ENCODE data around the gene SLC22A25. TPM values are rescaled to one million over a fixed set of nuclear protein-coding genes. Genes with fewer than 3 reads are reported as not detected.

Gene SLC22A25
- total and polyA plus RNA-seq, 2 of the 13 experiments (the other 11 are each of a cell fraction or from before 2014, with no cell fraction given): 0.18 to 0.42 TPM

- no peak for TF ChIP-seq ZNF777 (CRISPR knock-in tag; IDR thresholded peaks at IDR 0.05)
- TF ChIP-seq, protein P1, sequence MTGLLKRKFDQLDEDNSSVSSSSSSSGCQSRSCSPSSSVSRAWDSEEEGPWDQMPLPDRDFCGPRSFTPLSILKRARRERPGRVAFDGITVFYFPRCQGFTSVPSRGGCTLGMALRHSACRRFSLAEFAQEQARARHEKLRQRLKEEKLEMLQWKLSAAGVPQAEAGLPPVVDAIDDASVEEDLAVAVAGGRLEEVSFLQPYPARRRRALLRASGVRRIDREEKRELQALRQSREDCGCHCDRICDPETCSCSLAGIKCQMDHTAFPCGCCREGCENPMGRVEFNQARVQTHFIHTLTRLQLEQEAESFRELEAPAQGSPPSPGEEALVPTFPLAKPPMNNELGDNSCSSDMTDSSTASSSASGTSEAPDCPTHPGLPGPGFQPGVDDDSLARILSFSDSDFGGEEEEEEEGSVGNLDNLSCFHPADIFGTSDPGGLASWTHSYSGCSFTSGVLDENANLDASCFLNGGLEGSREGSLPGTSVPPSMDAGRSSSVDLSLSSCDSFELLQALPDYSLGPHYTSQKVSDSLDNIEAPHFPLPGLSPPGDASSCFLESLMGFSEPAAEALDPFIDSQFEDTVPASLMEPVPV (CRISPR knock-in tag; IDR thresholded peaks at IDR 0.05): no peak
- no peak for TF ChIP-seq SMC3 (IDR thresholded peaks at IDR 0.05; ENCODE audit: low read length)
- TF ChIP-seq, protein P2, sequence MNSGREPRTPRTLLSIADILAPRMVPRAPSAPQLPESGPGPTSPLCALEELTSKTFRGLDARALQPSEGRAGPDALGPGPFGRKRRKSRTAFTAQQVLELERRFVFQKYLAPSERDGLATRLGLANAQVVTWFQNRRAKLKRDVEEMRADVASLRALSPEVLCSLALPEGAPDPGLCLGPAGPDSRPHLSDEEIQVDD (CRISPR knock-in tag; IDR thresholded peaks at IDR 0.05; ENCODE audit: borderline replicate concordance): no peak
- TF ChIP-seq SKI (IDR thresholded peaks at IDR 0.05; ENCODE audit: partially characterized antibody): peak; percentile 81
- TF ChIP-seq, protein P3, sequence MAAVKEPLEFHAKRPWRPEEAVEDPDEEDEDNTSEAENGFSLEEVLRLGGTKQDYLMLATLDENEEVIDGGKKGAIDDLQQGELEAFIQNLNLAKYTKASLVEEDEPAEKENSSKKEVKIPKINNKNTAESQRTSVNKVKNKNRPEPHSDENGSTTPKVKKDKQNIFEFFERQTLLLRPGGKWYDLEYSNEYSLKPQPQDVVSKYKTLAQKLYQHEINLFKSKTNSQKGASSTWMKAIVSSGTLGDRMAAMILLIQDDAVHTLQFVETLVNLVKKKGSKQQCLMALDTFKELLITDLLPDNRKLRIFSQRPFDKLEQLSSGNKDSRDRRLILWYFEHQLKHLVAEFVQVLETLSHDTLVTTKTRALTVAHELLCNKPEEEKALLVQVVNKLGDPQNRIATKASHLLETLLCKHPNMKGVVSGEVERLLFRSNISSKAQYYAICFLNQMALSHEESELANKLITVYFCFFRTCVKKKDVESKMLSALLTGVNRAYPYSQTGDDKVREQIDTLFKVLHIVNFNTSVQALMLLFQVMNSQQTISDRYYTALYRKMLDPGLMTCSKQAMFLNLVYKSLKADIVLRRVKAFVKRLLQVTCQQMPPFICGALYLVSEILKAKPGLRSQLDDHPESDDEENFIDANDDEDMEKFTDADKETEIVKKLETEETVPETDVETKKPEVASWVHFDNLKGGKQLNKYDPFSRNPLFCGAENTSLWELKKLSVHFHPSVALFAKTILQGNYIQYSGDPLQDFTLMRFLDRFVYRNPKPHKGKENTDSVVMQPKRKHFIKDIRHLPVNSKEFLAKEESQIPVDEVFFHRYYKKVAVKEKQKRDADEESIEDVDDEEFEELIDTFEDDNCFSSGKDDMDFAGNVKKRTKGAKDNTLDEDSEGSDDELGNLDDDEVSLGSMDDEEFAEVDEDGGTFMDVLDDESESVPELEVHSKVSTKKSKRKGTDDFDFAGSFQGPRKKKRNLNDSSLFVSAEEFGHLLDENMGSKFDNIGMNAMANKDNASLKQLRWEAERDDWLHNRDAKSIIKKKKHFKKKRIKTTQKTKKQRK (IDR thresholded peaks at IDR 0.05; ENCODE audit: low read length): no peak
- TF ChIP-seq ARNT (IDR thresholded peaks at IDR 0.05): no peak
- 0 out of 2 replicates have a peak, but pooled peaks have one; percentile 23 for TF ChIP-seq SPEN (CRISPR knock-in tag; IDR thresholded peaks at IDR 0.05; ENCODE audit: low read depth)
- no peak for TF ChIP-seq NFYB (CRISPR knock-in tag; IDR thresholded peaks at IDR 0.05)
- TF ChIP-seq, protein P4, sequence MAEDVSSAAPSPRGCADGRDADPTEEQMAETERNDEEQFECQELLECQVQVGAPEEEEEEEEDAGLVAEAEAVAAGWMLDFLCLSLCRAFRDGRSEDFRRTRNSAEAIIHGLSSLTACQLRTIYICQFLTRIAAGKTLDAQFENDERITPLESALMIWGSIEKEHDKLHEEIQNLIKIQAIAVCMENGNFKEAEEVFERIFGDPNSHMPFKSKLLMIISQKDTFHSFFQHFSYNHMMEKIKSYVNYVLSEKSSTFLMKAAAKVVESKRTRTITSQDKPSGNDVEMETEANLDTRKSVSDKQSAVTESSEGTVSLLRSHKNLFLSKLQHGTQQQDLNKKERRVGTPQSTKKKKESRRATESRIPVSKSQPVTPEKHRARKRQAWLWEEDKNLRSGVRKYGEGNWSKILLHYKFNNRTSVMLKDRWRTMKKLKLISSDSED (CRISPR knock-in tag; IDR thresholded peaks at IDR 0.05): no peak
- no peak for TF ChIP-seq AKAP8 (CRISPR knock-in tag; IDR thresholded peaks at IDR 0.05)
- TF ChIP-seq ELF3 (CRISPR knock-in tag; IDR thresholded peaks at IDR 0.05): peak; percentile 92
- peak; percentile 38; the same call in 1 of the 2 replicates for TF ChIP-seq GABPB1 (CRISPR knock-in tag; IDR thresholded peaks at IDR 0.05)
- no peak for TF ChIP-seq ZNF282 (IDR thresholded peaks at IDR 0.05; ENCODE audit: partially characterized antibody)
- TF ChIP-seq ZBTB7B (CRISPR knock-in tag; IDR thresholded peaks at IDR 0.05): peak; percentile 82
- TF ChIP-seq KLF11 (CRISPR knock-in tag; IDR thresholded peaks at IDR 0.05): peak; percentile 60; the same call in 1 of the 2 replicates
- TF ChIP-seq ZNF251 (CRISPR knock-in tag; IDR thresholded peaks at IDR 0.05): no peak
- no peak for TF ChIP-seq ZNF20 (CRISPR knock-in tag; IDR thresholded peaks at IDR 0.05)
- TF ChIP-seq ZNF570 (CRISPR knock-in tag; IDR thresholded peaks at IDR 0.05; ENCODE audit: borderline replicate concordance): no peak
- TF ChIP-seq HOXA9 (CRISPR knock-in tag; IDR thresholded peaks at IDR 0.05; ENCODE audit: borderline replicate concordance): no peak
These were observed 7.0 kb upstream of the SLC22A25 start (continued) for GRCh38 chr11:63250162-63251050.

Measured in HepG2 (cell line).